H9 (cell line): ENCODE data around the gene TJP2. TPM values are rescaled to one million over a fixed set of nuclear protein-coding genes. Genes with fewer than 3 reads are reported as not detected.

Experiments used
- DNase-seq: peaks from one replicate; pipeline ENCODE4 v3.0.0-alpha.2; 2017
- H2AFZ ChIP-seq: one replicate; pipeline ENCODE4 v1.6.1; 2013; ENCODE audit warnings: mild to moderate bottlenecking, low read length, control low read depth, moderate library complexity
- H2AK5ac ChIP-seq: 2 replicates; pipeline ENCODE4 v1.6.1; 2013; ENCODE audit warnings: low read length, control low read depth, mixed read lengths; ENCODE audit not compliant: insufficient read length
- H2BK120ac ChIP-seq: one replicate; pipeline ENCODE4 v1.6.1; 2013; ENCODE audit warnings: low read depth, mild to moderate bottlenecking, low read length, control low read depth, inconsistent platforms; ENCODE audit not compliant: poor library complexity, severe bottlenecking
- H2BK12ac ChIP-seq: 2 replicates; pipeline ENCODE4 v1.6.1; 2013; ENCODE audit warnings: low read length, control low read depth, mixed read lengths, low read depth; ENCODE audit not compliant: insufficient read length
- H2BK15ac ChIP-seq: 2 replicates; pipeline ENCODE4 v1.6.1; 2013; ENCODE audit warnings: low read depth, low read length, control low read depth
- H2BK20ac ChIP-seq: one replicate; pipeline ENCODE4 v1.6.1; 2013; ENCODE audit warnings: low read depth, mild to moderate bottlenecking, low read length, control low read depth, inconsistent platforms; ENCODE audit not compliant: poor library complexity, severe bottlenecking
- H2BK5ac ChIP-seq: 2 replicates; pipeline ENCODE4 v1.6.1; 2013; ENCODE audit warnings: low read length, control low read depth, mixed read lengths; ENCODE audit not compliant: insufficient read length
- H3K14ac ChIP-seq: 2 replicates; pipeline ENCODE4 v1.6.1; 2013; ENCODE audit warnings: low read length, control low read depth; ENCODE audit not compliant: insufficient read depth
- H3K18ac ChIP-seq: 2 replicates; pipeline ENCODE4 v1.6.1; 2013; ENCODE audit warnings: low read depth, mild to moderate bottlenecking, mixed read lengths, low read length, control low read depth; ENCODE audit not compliant: insufficient read length
- H3K23ac ChIP-seq: 2 replicates; pipeline ENCODE4 v1.6.1; 2013; ENCODE audit warnings: low read length, control low read depth, mixed read lengths, low read depth; ENCODE audit not compliant: insufficient read length
- H3K23me2 ChIP-seq: 2 replicates; pipeline ENCODE4 v1.6.1; 2013; ENCODE audit warnings: low read depth, mild to moderate bottlenecking, mixed read lengths, low read length, control low read depth; ENCODE audit not compliant: insufficient read length, poor library complexity, severe bottlenecking
- H3K27ac ChIP-seq: 2 replicates; pipeline ENCODE4 v1.5.1; 2013; ENCODE audit warnings: low read length, control low read depth, mixed read lengths, low read depth; ENCODE audit not compliant: insufficient read length
- H3K27me3 ChIP-seq: 2 replicates; pipeline ENCODE4 v1.6.1; 2013; ENCODE audit warnings: low read length, control low read depth, inconsistent platforms; ENCODE audit not compliant: insufficient read depth
- H3K4ac ChIP-seq: 2 replicates; pipeline ENCODE4 v1.6.1; 2013; ENCODE audit warnings: low read depth, mild to moderate bottlenecking, control low read depth, inconsistent platforms, low read length, moderate library complexity
- H3K4me1 ChIP-seq: 2 replicates; pipeline ENCODE4 v1.6.1; 2013; ENCODE audit warnings: low read length, control low read depth, inconsistent platforms; ENCODE audit not compliant: insufficient read depth
- H3K4me2 ChIP-seq: 2 replicates; pipeline ENCODE4 v1.6.1; 2013; ENCODE audit warnings: low read length, control low read depth, mixed read lengths; ENCODE audit not compliant: insufficient read length, insufficient read depth
- H3K56ac ChIP-seq: 2 replicates; pipeline ENCODE4 v1.6.1; 2013; ENCODE audit warnings: low read depth, mild to moderate bottlenecking, mixed read lengths, low read length, control low read depth; ENCODE audit not compliant: insufficient read length
- H3K79me1 ChIP-seq: 2 replicates; pipeline ENCODE4 v1.6.1; 2013; ENCODE audit warnings: low read depth, mild to moderate bottlenecking, moderate library complexity, low read length, control low read depth, inconsistent platforms; ENCODE audit not compliant: insufficient read depth, poor library complexity, severe bottlenecking
- H3K79me2 ChIP-seq: 2 replicates; pipeline ENCODE4 v1.6.1; 2013; ENCODE audit warnings: low read length, control low read depth, inconsistent platforms; ENCODE audit not compliant: insufficient read depth
- H3K9ac ChIP-seq: 2 replicates; pipeline ENCODE4 v1.6.1; 2013; ENCODE audit warnings: low read length, control low read depth, mixed read lengths; ENCODE audit not compliant: insufficient read length; ENCODE audit errors: extremely low read depth
- H3K9me3 ChIP-seq: one replicate; pipeline ENCODE4 v1.6.1; 2013; ENCODE audit warnings: low read depth, low read length, inconsistent platforms; ENCODE audit not compliant: control insufficient read depth
- H3T11ph ChIP-seq: one replicate; pipeline ENCODE4 v1.6.1; 2013; ENCODE audit warnings: mild to moderate bottlenecking, low read length, control low read depth, inconsistent platforms
- H4K20me1 ChIP-seq: one replicate; pipeline ENCODE4 v1.6.1; 2013; ENCODE audit not compliant: control insufficient read depth, insufficient read length, insufficient read depth
- H4K5ac ChIP-seq: 2 replicates; pipeline ENCODE4 v1.6.1; 2013; ENCODE audit warnings: low read depth, mild to moderate bottlenecking, mixed read lengths, low read length, control low read depth; ENCODE audit not compliant: insufficient read length
- H4K8ac ChIP-seq: replicated peaks from 2 replicates; pipeline ENCODE4 v1.6.1; 2013; ENCODE audit warnings: low read length, control low read depth, mixed read lengths, low read depth; ENCODE audit not compliant: insufficient read length
- H4K91ac ChIP-seq: 2 replicates; pipeline ENCODE4 v1.6.1; 2013; ENCODE audit warnings: low read depth, mild to moderate bottlenecking, moderate library complexity, mixed read lengths, low read length, control low read depth; ENCODE audit not compliant: insufficient read length
- H3K27ac Mint-ChIP-seq, 3 experiments: 2 replicates in 2 of 3; 3 replicates in 1 of 3; pipeline ENCODE4 v1.8.0; 2020 to 2021; ENCODE audit warnings: mixed read lengths in 3 of 3, mild to moderate bottlenecking in 1 of 3, moderate library complexity in 1 of 3
- H3K27me3 Mint-ChIP-seq: 2 replicates; pipeline ENCODE4 v1.8.0; 2021; ENCODE audit warnings: low read depth, mild to moderate bottlenecking, moderate library complexity, mixed read lengths
- H3K36me3 Mint-ChIP-seq, 3 experiments: 2 replicates in 2 of 3; 3 replicates in 1 of 3; pipeline ENCODE4 v1.8.0; 2020 to 2021; ENCODE audit warnings: low read depth in 3 of 3, mixed read lengths in 3 of 3; ENCODE audit not compliant: insufficient read depth in 1 of 3
- H3K4me1 Mint-ChIP-seq, 2 experiments: 2 replicates each; pipeline ENCODE4 v1.8.0; 2020; ENCODE audit warnings: mixed read lengths in 2 of 2
- H3K4me3 Mint-ChIP-seq, 2 experiments: 2 replicates in 1 of 2; 3 replicates in 1 of 2; pipeline ENCODE4 v1.8.0; 2020 to 2021; ENCODE audit warnings: mild to moderate bottlenecking in 2 of 2, mixed read lengths in 2 of 2, moderate library complexity in 1 of 2
- H3K9me3 Mint-ChIP-seq, 2 experiments: 2 replicates in 1 of 2; 3 replicates in 1 of 2; pipeline ENCODE4 v1.8.0; 2020; ENCODE audit warnings: mild to moderate bottlenecking in 2 of 2, mixed read lengths in 2 of 2, moderate library complexity in 1 of 2
- WGBS: extraction: QIAGEN DNeasy Blood & Tissue Kit; methylation state at CpG from one replicate; pipeline ENCODE4 v1.1.7; 2013; ENCODE audit warnings: missing lambda C conversion rate, low lambda C conversion rate, mixed read lengths; ENCODE audit not compliant: insufficient read length; ENCODE audit errors: extremely low coverage; 5-methylcytosine and 5-hydroxymethylcytosine counted together
- total RNA-seq: library from RNA; stranded (reverse); gene quantifications from 2 replicates; pipeline ENCODE4 v1.2.1, GENCODE V29; 2021
- TF ChIP-seq, protein P1 (sequence below): fragments of 200-600 bp; sonication (generic); conservative IDR thresholded peaks from 3 replicates; pipeline ENCODE4 v1.8.0; 2021; ENCODE audit warnings: antibody characterized with exemption, mild to moderate bottlenecking

Gene TJP2
- total RNA-seq, 1 experiment from 2014 or later = 130 TPM

DNA sequence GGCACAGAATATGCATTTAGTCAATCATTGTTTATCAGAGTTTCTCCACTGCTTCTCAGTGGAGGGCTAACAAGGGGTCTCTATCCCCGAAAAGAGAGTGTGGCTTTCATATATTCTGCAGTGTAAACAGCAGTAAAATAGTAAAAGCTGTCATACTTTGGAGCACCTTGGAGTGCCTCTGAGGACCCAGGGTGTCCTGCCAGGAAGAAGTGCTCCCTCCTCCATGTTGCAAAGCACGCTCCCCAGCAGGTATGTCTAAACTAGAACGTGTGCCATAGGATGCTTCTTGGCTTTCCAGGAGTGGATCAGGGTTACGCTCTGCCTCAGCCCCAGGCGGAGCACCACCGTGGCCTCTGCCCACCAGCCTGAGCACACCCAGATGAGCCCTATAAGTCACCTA lies 8.5 kb upstream of the TJP2 start:
- peaks cover 28 to 29% of the 10 kb centered on the region in 2 experiments for H3K4me1 Mint-ChIP-seq
- no peak for DNase-seq
- Histone ChIP-seq H3K56ac (no peak overlapping the region), H3K27me3 (no peaks in the 10 kb centered on the region), H3K23me2 (no peaks in the 10 kb centered on the region), H2AFZ (no peak overlapping the region), H2BK12ac (no peak overlapping the region), H2AK5ac (no peak overlapping the region), H2BK15ac (no peak overlapping the region), H3K4me2 (no peak overlapping the region), H4K8ac (no peak overlapping the region), H4K91ac (no peak overlapping the region), H3K79me1 (peaks cover 4% of the 10 kb centered on the region), H3K4me1 (peaks cover 6% of the 10 kb centered on the region; the same call in 1 of the 2 replicates), H3K14ac (no peak overlapping the region), H3K9ac (no peak overlapping the region), H3K23ac (no peak overlapping the region), H2BK5ac (no peak overlapping the region), H3K4ac (no peak overlapping the region), H2BK120ac (no peak overlapping the region), H3K27ac (no peak overlapping the region), H3K18ac (no peak overlapping the region), H3K9me3 (no peaks in the 10 kb centered on the region), H3T11ph (no peak overlapping the region), H4K20me1 (no peaks in the 10 kb centered on the region), H3K79me2 (no peaks in the 10 kb centered on the region; the same call in 1 of the 2 replicates), H2BK20ac (no peak overlapping the region), H4K5ac (no peak overlapping the region)
- TF ChIP-seq, protein P1, sequence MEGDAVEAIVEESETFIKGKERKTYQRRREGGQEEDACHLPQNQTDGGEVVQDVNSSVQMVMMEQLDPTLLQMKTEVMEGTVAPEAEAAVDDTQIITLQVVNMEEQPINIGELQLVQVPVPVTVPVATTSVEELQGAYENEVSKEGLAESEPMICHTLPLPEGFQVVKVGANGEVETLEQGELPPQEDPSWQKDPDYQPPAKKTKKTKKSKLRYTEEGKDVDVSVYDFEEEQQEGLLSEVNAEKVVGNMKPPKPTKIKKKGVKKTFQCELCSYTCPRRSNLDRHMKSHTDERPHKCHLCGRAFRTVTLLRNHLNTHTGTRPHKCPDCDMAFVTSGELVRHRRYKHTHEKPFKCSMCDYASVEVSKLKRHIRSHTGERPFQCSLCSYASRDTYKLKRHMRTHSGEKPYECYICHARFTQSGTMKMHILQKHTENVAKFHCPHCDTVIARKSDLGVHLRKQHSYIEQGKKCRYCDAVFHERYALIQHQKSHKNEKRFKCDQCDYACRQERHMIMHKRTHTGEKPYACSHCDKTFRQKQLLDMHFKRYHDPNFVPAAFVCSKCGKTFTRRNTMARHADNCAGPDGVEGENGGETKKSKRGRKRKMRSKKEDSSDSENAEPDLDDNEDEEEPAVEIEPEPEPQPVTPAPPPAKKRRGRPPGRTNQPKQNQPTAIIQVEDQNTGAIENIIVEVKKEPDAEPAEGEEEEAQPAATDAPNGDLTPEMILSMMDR = no peak
- peaks cover 5 to 14% (median 9%) of the 10 kb centered on the region in 3 experiments for H3K36me3 Mint-ChIP-seq
- H3K27me3 Mint-ChIP-seq = no peaks in the 10 kb centered on the region
- no peak overlapping the region for H3K4me3 Mint-ChIP-seq
- H3K27ac Mint-ChIP-seq = peak overlapping the region in 2 of 3 experiments; percentile 34 to 44; a peak in 1 of 7 replicates
- peaks cover under 1 to 3% of the 10 kb centered on the region in 2 experiments; a peak in 2 of 5 replicates for H3K9me3 Mint-ChIP-seq
- no CpG with 5 or more reads among the region's 6 CpGs for WGBS
